GM18498 (cell line): ENCODE results near the gene CSF3.

Experiments used
- ATAC-seq: cut with Tn5 transposase; IDR thresholded peaks from one replicate; pipeline ENCODE4 v1.9.1; 2021; ENCODE audit warnings: mild to moderate bottlenecking, moderate library complexity; ENCODE audit not compliant: unreplicated experiment

CSF3 gene

GRCh38 chr17:40060887-40061608 lies 45.8 kb downstream of the CSF3 start:
- ATAC-seq: no peak

DNA sequence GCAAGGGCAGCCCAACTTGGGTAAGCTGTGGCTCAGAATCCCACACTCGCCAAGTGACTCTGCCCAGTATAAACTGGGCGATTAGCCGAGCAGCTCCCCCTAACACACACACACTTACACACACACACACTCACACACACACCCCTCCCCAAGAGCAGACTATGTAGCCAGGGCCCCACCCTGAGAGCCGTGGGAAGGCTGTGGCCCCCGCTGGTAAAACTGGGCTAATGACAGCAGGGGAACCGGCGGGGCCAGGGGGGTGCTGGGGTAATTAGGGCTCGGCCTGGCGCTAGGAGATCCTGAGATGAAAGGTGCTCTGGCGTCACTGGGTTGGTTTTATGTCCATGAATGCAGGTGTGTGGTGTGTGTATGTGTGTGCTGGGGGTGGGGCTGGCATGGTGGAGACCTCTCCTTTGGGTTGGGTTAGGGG lies 46.4 kb downstream of the CSF3 start:
- no peak for ATAC-seq

- peak; percentile 84 for ATAC-seq
These were observed 47.3 kb downstream of the CSF3 start, which contains the start of gene THRA for GRCh38 chr17:40062329-40063186. Gene THRA (plus strand): TSS chr17:40062965. CDS start chr17:40074489, 11,524 bp downstream.

- ATAC-seq: peak; percentile 48
These were observed 48.0 kb downstream of the CSF3 start for GRCh38 chr17:40063187-40063771.

DNA sequence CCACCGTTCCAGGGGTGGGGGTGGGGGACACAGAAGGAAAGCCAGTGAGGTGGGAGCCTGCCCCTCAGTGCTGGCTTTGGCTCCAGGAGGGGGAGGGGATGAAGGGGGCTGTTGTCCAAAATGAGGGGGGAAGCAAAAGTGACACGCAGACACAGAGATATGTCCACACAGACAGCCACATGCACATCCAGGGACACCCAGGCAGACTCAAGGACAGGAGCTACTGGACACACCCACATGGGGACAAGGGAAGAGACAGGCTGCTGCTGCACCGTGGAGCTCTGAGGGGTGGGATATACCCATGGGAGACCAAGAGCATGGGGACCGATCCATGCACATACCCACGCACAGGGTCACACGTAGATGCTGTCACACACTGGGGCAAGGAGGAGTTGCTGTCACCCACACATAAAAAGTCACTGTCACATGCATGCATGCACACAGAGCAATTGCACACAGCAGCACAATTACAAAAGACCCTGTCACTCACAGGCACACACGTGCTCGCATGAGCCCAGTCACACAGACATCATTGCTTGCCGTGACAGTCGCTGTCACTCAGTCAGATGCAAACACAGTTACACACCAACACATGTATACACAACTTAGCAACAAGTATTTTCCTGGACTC lies 48.8 kb downstream of the CSF3 start:
- no peak for ATAC-seq

GRCh38 chr17:40064971-40065768 lies 49.9 kb downstream of the CSF3 start:
- no peak for ATAC-seq

- ATAC-seq: no peak
These were observed 50.7 kb downstream of the CSF3 start for GRCh38 chr17:40065769-40066510.
